Neuronal stem cell (in vitro differentiated cells): ENCODE data around the gene CNMD.

Experiments used
- DNase-seq: peaks from one replicate; pipeline ENCODE4 v3.0.0-alpha.2; 2013; ENCODE audit warnings: low spot score
- H2AFZ ChIP-seq: one replicate; pipeline ENCODE4 v1.6.1; 2013; ENCODE audit warnings: mild to moderate bottlenecking, low read length, inconsistent platforms
- H2AK5ac ChIP-seq: 2 replicates; pipeline ENCODE4 v1.6.1; 2013; ENCODE audit warnings: low read depth, mild to moderate bottlenecking, inconsistent platforms, low read length, moderate library complexity, mixed read lengths
- H2BK120ac ChIP-seq: 2 replicates; pipeline ENCODE4 v1.6.1; 2013; ENCODE audit warnings: low read depth, mild to moderate bottlenecking, inconsistent platforms, low read length, moderate library complexity, mixed read lengths
- H2BK12ac ChIP-seq: one replicate; pipeline ENCODE4 v1.6.1; 2013; ENCODE audit warnings: low read length, inconsistent platforms
- H2BK15ac ChIP-seq: 2 replicates; pipeline ENCODE4 v1.6.1; 2013; ENCODE audit warnings: mild to moderate bottlenecking, low read length, inconsistent platforms, mixed read lengths
- H2BK5ac ChIP-seq: one replicate; pipeline ENCODE4 v1.6.1; 2013; ENCODE audit warnings: inconsistent platforms, mild to moderate bottlenecking, low read length, moderate library complexity
- H3K14ac ChIP-seq: one replicate; pipeline ENCODE4 v1.6.1; 2013; ENCODE audit warnings: low read length, inconsistent platforms
- H3K18ac ChIP-seq: 2 replicates; pipeline ENCODE4 v1.6.1; 2013; ENCODE audit warnings: low read length, inconsistent platforms
- H3K23ac ChIP-seq: 2 replicates; pipeline ENCODE4 v1.6.1; 2013; ENCODE audit warnings: low read depth, mild to moderate bottlenecking, mixed read lengths, low read length, inconsistent platforms; ENCODE audit not compliant: poor library complexity
- H3K27ac ChIP-seq: replicated peaks from 3 replicates; pipeline ENCODE4 v1.5.1; 2013; ENCODE audit warnings: low read length, inconsistent platforms
- H3K27me3 ChIP-seq, 3 experiments: 2 replicates each; pipeline ENCODE4 v1.6.1; 2013; ENCODE audit warnings: low read length in 3 of 3, mild to moderate bottlenecking in 2 of 3, inconsistent platforms in 1 of 3, low read depth in 1 of 3, mixed read lengths in 1 of 3, moderate library complexity in 1 of 3; ENCODE audit not compliant: control insufficient read depth in 3 of 3, insufficient read depth in 3 of 3
- H3K36me3 ChIP-seq, 2 donors: replicated peaks in 1 of 2; 2 replicates each; pipeline ENCODE4 v1.6.1; 2013; ENCODE audit warnings: low read length in 2 of 2; ENCODE audit not compliant: control insufficient read depth in 2 of 2, insufficient read depth in 2 of 2
- H3K4ac ChIP-seq: 2 replicates; pipeline ENCODE4 v1.6.1; 2013; ENCODE audit warnings: inconsistent platforms, mild to moderate bottlenecking, low read length, moderate library complexity
- H3K4me1 ChIP-seq, 2 donors: 1 replicate in 1 of 2; 2 replicates in 1 of 2; pipeline ENCODE4 v1.6.1; 2013; ENCODE audit warnings: low read length in 2 of 2, low read depth in 1 of 2; ENCODE audit not compliant: control insufficient read depth in 2 of 2, insufficient read depth in 1 of 2
- H3K4me2 ChIP-seq: one replicate; pipeline ENCODE4 v1.6.1; 2013; ENCODE audit warnings: mild to moderate bottlenecking, low read length, inconsistent platforms; ENCODE audit not compliant: insufficient read depth, poor library complexity, severe bottlenecking
- H3K4me3 ChIP-seq, 2 donors: 2 replicates each; pipeline ENCODE4 v1.5.1; 2013; ENCODE audit warnings: low read length in 2 of 2, mild to moderate bottlenecking in 2 of 2, inconsistent platforms in 1 of 2, moderate library complexity in 1 of 2
- H3K79me1 ChIP-seq: one replicate; pipeline ENCODE4 v1.6.1; 2013; ENCODE audit warnings: low read depth, mild to moderate bottlenecking, inconsistent platforms, low read length, moderate library complexity
- H3K9ac ChIP-seq: one replicate; pipeline ENCODE4 v1.6.1; 2013; ENCODE audit warnings: mild to moderate bottlenecking, low read depth, low read length, inconsistent platforms; ENCODE audit not compliant: poor library complexity
- H3K9me3 ChIP-seq, 2 donors: replicated peaks in 1 of 2; 2 replicates each; pipeline versions ENCODE3 to v1.6.1; 2013; ENCODE audit warnings: low read length in 2 of 2, mild to moderate bottlenecking in 2 of 2, inconsistent platforms in 1 of 2, low read depth in 1 of 2, mixed read lengths in 1 of 2, moderate library complexity in 1 of 2; ENCODE audit not compliant: control insufficient read depth in 2 of 2, insufficient read depth in 1 of 2
- H4K8ac ChIP-seq: one replicate; pipeline ENCODE4 v1.6.1; 2013; ENCODE audit warnings: low read depth, mild to moderate bottlenecking, inconsistent platforms, low read length, moderate library complexity
- H4K91ac ChIP-seq: one replicate; pipeline ENCODE4 v1.6.1; 2013; ENCODE audit warnings: low read length, low read depth, mild to moderate bottlenecking, inconsistent platforms; ENCODE audit not compliant: poor library complexity
- WGBS, 2 donors: extraction: QIAGEN DNeasy Blood & Tissue Kit; methylation state at CpG; one replicate each; pipeline ENCODE4 v1.1.7; 2013; ENCODE audit warnings: missing lambda C conversion rate in 2 of 2, mixed read lengths in 1 of 2; ENCODE audit not compliant: insufficient read length in 2 of 2, insufficient replicate concordance in 1 of 2; ENCODE audit errors: extremely low coverage in 2 of 2; 5-methylcytosine and 5-hydroxymethylcytosine counted together

CNMD gene

GRCh38 chr13:52746141-52746540 lies 6.5 kb upstream of the CNMD start:
- no peak overlapping the region for H4K8ac ChIP-seq

GRCh38 chr13:52744842-52745375 lies 5.3 kb upstream of the CNMD start:
- Histone ChIP-seq H3K23ac (no peak overlapping the region), H3K27me3 (peaks cover 0 to 22% (median 2%) of the 10 kb centered on the region in 3 experiments), H4K8ac (no peak overlapping the region), H3K27ac (no peak overlapping the region), H3K4ac (no peak overlapping the region), H2AK5ac (no peak overlapping the region), H2BK120ac (no peak overlapping the region), H2BK12ac (no peak overlapping the region), H2BK5ac (no peak overlapping the region), H3K18ac (no peak overlapping the region), H3K9me3 (no peaks in the 10 kb centered on the region), H3K4me2 (no peak overlapping the region), H3K79me1 (no peaks in the 10 kb centered on the region), H4K91ac (no peak overlapping the region), H2AFZ (no peak overlapping the region), H3K36me3 (no peaks in the 10 kb centered on the region), H3K14ac (no peak overlapping the region), H3K4me1 (peaks cover 2 to 3% of the 10 kb centered on the region in 2 donors), H3K4me3 (no peak overlapping the region), H2BK15ac (no peak overlapping the region), H3K9ac (no peak overlapping the region)
- WGBS, 2 donors: no CpG with 5 or more reads among the region's 6 CpGs
- no peak for DNase-seq

More at GRCh38 chr13:52746141-52746540, 6.5 kb upstream of the CNMD start:
- H2BK12ac ChIP-seq: no peak overlapping the region
- H3K4ac ChIP-seq: no peak overlapping the region
- H3K36me3 ChIP-seq: no peaks in the 10 kb centered on the region
- H3K4me2 ChIP-seq: no peak overlapping the region
- no peak overlapping the region for H4K91ac ChIP-seq
- no peak overlapping the region for H3K9ac ChIP-seq
- H3K23ac ChIP-seq: no peak overlapping the region
- H2AK5ac ChIP-seq: no peak overlapping the region
- no peaks in the 10 kb centered on the region for H3K79me1 ChIP-seq
- H2BK15ac ChIP-seq: no peak overlapping the region
- no peak overlapping the region for H2BK120ac ChIP-seq
- H3K27ac ChIP-seq: no peak overlapping the region
- H3K14ac ChIP-seq: no peak overlapping the region
- no peak for DNase-seq
- H3K27me3 ChIP-seq: peaks cover 0 to 11% (median 0%) of the 10 kb centered on the region in 3 experiments
- no CpG with 5 or more reads among the region's 3 CpGs for WGBS, 2 donors
- H2AFZ ChIP-seq: no peak overlapping the region
- H3K4me1 ChIP-seq: no peaks in the 10 kb centered on the region
- H3K9me3 ChIP-seq: no peaks in the 10 kb centered on the region
- H2BK5ac ChIP-seq: no peak overlapping the region
- no peak overlapping the region for H3K4me3 ChIP-seq
- no peak overlapping the region for H3K18ac ChIP-seq

GRCh38 chr13:52743988-52744387 lies 4.4 kb upstream of the CNMD start:
- Histone ChIP-seq H3K9ac (no peak overlapping the region), H4K8ac (no peak overlapping the region), H3K27ac (no peak overlapping the region), H3K14ac (no peak overlapping the region), H2AFZ (no peak overlapping the region), H3K79me1 (no peaks in the 10 kb centered on the region), H3K4me2 (no peak overlapping the region), H2AK5ac (no peak overlapping the region), H3K27me3 (peaks cover 0 to 29% (median 7%) of the 10 kb centered on the region in 3 experiments), H2BK120ac (no peak overlapping the region), H3K18ac (no peak overlapping the region), H3K4me3 (no peak overlapping the region), H3K4ac (no peak overlapping the region), H3K4me1 (peaks cover 5 to 7% of the 10 kb centered on the region in 2 donors), H3K36me3 (no peaks in the 10 kb centered on the region), H3K23ac (no peak overlapping the region), H3K9me3 (no peaks in the 10 kb centered on the region), H4K91ac (no peak overlapping the region), H2BK5ac (no peak overlapping the region), H2BK12ac (no peak overlapping the region), H2BK15ac (no peak overlapping the region)
- DNase-seq: no peak
- no CpG with 5 or more reads among the region's 3 CpGs for WGBS, 2 donors

GRCh38 chr13:52743569-52743968 lies 3.9 kb upstream of the CNMD start:
- H2BK12ac ChIP-seq: no peak overlapping the region
- H3K23ac ChIP-seq: no peak overlapping the region
- H3K4ac ChIP-seq: no peak overlapping the region
- no peak overlapping the region for H2AK5ac ChIP-seq
- H2AFZ ChIP-seq: no peak overlapping the region
- no peak for DNase-seq
- peaks cover 0 to 28% (median 8%) of the 10 kb centered on the region in 3 experiments for H3K27me3 ChIP-seq
- H3K4me2 ChIP-seq: no peak overlapping the region
- H3K79me1 ChIP-seq: no peaks in the 10 kb centered on the region
- no peak overlapping the region for H3K14ac ChIP-seq
- H3K9me3 ChIP-seq: no peaks in the 10 kb centered on the region
- no peak overlapping the region for H3K27ac ChIP-seq
- H4K91ac ChIP-seq: no peak overlapping the region
- H2BK5ac ChIP-seq: no peak overlapping the region
- no peak overlapping the region for H3K9ac ChIP-seq
- no peak overlapping the region for H4K8ac ChIP-seq
- H2BK120ac ChIP-seq: no peak overlapping the region
- no peak overlapping the region for H3K18ac ChIP-seq
- no CpG with 5 or more reads among the region's 1 CpG for WGBS, 2 donors
- H2BK15ac ChIP-seq: no peak overlapping the region
- no peak overlapping the region for H3K4me3 ChIP-seq
- H3K4me1 ChIP-seq: peaks cover 5 to 8% of the 10 kb centered on the region in 2 donors
- no peaks in the 10 kb centered on the region for H3K36me3 ChIP-seq
